Activated CD8-positive, alpha-beta memory T cell treated with anti-CD3 and anti-CD28 coated beads, Interleukin-2, amount 50 U/mL, for 48 hours (primary cell): Measurements from ENCODE around the gene ZNF66.
A peak's percentile ranks its signal among the peaks of the same experiment; 100 is the strongest.
"Not testable (repeated sequence)": the region's sequence is repeated elsewhere in the genome, so short reads cannot be mapped to it uniquely, and the experiment has no call there.

Source experiments
- DNase-seq: peaks from one replicate; pipeline ENCODE4 v3.0.0-alpha.2; 2020

ZNF66 gene

DNA sequence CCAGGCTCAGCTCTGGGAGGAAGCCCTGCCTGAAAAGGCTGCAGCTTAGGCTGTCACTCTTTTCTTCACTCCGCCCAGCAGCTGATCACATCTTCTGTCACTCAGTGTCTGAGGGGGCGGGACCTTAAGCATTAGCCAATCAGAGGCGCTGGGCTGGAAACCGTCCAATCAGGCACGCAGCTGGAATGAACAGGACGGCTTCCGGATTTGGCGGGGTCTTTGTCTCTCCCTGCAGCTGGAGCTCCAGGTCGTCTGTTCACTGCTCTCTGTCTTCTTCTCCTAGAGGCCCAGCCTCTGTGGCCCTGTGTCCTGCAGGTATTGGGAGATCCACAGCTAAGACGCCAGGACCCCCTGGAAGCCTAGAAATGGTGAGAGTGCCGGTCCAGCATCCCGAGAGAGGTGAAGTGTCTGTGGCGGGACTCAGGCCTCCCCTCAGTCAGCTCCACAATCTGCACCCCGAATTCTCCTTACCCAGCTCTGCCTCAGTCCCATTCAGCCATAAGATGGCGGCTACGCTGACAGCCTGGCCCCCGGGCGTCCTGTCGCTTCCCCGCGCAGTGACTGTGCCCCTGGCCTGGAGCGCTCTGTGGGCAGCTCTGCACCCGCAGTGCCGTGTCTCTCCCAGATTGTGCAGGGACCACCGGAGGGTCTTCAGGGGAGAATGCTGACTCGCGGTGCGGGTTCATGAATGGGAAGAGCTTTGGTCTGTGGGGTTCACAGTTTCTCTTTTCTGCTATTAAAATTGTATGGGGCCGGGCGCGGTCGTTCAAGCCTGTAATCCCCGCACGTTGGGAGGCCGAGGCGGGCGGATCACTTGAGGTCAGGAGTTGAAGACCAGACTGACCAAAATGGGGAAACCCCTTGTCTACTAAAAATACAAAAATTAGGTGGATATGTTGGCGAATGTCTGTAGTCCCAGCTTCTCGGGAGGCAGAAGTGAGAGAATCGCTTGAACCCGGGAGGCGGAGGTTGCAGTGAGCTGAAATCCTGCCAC lies at the start of gene ZNF66:
Gene ZNF66 (plus strand): TSS at position 222 of the 994 bp plus-strand sequence. CDS start 144 bp downstream, at position 366.
- peak; percentile 91 for DNase-seq

DNA sequence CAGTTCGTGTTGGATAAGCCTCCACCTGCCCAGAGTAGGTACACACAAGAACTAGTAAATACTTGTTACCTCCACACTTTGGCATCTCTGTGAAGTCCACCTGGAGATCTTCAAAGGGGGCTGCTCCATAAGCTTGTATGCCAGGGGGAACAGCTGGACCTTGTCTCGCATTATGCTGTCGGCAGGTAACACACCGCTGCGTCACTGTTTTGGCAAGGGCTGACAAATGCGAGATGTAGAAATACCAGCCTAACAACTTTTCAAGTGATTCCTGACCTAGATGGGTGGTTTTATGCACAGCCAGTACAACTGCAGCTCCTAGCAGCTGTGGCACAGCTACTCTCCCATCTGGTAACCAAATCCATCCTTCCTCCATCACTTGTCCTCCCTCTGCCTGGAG lies 25.9 kb upstream of the ZNF66 start:
- not testable (repeated sequence) for DNase-seq

DNA sequence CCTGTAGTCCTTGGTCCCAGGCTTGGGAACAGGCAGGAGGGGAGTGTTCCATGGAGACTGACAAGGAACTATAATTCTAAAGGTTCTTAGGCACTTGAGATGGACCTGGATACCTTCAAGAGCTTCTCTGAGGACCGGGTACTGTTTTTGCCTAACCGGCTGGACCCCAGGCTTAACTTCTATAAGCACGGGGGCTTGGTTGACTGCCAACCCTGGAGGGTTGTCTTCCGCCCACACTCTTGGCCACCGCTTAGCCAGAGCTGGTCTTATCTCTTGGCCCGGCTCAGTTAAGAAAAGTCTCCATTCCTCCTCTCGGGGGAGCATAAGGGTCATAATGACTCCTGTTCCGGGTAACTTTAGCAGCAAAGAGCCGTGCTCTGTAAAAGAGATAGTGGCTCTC lies 23.8 kb upstream of the ZNF66 start:
- DNase-seq = not testable (repeated sequence)

GRCh38 chr19:20769225-20769736 lies 6.8 kb upstream of the ZNF66 start:
- DNase-seq = not testable (repeated sequence)

- DNase-seq = no peak
Observed at GRCh38 chr19:20787786-20788185, 11.7 kb downstream of the ZNF66 start.

DNA sequence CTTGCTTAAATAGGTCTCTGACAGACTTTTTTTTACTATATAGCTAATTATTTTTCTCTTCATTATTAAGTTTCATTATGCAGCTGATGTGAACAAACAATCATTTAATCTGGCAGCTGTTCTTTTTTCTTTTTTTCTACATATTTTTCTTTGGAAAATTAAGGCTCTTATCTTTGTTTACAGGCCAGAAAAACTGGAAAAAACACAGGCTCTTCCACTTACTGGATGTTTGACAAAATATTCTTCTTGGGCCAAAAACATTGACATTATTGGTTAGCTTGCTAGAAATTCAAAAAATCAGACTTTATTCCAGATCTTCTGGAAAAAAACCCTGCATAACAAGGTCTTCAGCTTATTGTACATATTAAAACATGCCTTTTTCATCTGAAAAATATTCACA lies 15.7 kb downstream of the ZNF66 start:
- no peak for DNase-seq

DNA sequence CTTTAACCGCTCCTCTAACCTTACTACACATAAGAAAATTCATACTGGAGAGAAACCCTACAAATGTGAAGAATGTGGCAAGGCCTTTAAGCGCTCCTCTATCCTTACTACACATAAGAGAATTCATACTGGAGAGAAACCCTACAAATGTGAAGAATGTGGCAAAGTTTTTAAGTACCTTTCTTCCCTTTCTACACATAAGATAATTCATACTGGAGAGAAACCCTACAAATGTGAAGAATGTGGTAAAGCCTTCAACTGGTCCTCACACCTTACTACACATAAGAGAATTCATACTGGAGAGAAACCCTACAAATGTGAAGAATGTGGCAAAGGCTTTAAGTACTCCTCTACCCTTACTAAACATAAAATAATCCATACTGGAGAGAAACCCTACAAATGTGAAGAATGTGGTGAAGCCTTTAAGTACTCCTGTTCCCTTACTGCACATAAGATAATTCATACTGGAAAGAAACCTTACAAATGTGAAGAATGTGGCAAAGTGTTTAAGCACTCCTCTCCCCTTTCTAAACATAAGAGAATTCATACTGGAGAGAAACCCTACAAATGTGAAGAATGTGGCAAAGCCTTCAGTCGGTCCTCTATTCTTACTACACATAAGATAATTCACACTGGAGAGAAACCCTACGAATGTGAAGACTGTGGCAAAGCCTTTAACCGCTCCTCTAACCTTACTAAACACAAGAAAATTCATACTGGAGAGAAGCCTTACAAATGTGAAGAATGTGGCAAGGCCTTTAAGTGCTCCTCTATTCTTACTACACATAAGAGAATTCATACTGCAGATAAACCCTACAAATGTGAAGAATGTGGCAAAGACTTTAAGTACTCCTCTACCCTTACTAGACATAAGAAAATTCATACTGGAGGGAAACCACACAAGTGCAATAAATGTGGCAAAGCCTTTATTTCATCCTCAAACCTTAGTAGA lies 30.5 kb downstream of the ZNF66 start:
- DNase-seq = not testable (repeated sequence)

DNA sequence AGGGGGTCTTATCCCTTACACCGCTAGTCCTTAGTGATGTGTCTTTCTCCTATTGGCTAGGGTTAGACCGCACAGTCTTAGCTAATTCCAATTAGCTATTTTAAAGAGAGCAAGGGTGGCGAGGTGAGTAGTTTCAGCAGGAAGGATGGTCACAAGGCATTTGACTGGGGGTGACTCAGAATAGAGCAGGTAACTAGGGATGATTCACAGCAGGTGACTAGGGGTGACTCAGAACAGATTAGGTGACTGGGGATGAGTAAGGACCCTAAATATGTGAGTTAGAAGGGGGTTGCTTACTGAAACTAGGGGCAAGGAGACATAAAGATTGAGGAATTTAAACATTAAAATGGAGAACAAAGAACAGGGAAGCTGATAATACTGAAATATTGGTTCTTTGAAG lies 64.3 kb downstream of the ZNF66 start:
- no peak for DNase-seq
